Measurements from ENCODE around the gene LCP1. TPM values are rescaled to one million over a fixed set of nuclear protein-coding genes. Genes with fewer than 3 reads are reported as not detected.

LCP1 gene
- total and polyA plus RNA-seq, 2 of the 13 experiments (the other 11 are each of a cell fraction or from before 2014, with no cell fraction given) = 1.6 TPM

DNA sequence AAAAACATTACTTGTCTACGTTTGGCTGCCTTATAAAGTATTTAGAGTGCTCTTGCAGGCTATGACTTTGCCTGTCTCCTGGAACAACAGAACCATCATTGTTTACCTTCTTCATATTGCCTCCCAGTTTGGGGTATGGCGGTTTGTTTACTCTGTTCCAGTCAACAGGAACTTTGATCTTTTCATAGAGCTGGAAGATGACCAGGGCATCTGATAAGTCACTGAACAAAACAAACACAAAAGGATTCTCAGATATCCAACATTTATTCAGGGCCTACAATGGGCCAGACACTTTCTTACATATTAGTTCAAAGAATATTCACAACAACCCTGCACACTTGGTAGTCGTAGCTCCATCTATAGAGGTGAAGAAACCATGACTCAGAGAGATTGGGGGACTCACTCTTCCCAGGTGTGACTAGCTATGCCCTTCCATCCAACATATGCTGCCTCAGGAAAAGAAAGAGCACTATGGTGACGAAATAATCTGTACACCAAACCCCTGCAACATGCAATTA lies 38.7 kb downstream of the LCP1 start (continued):
- TF ChIP-seq ZNF331 (CRISPR knock-in tag; IDR thresholded peaks at IDR 0.05) = peak; percentile 85
- peak in 1 of 2 experiments; percentile 50; a peak in 1 of 4 replicates for TF ChIP-seq HMGXB4 (CRISPR knock-in tag; IDR thresholded peaks at IDR 0.05; ENCODE audit: borderline replicate concordance in 1 of 2, low read depth in 1 of 2)
- TF ChIP-seq ZBTB7B (CRISPR knock-in tag; IDR thresholded peaks at IDR 0.05) = peak; percentile 60; the same call in 1 of the 2 replicates
- peak; percentile 53; the same call in 1 of the 2 replicates for TF ChIP-seq ZNF589 (CRISPR knock-in tag; conservative IDR thresholded peaks at IDR 0.05)
- TF ChIP-seq GABPA (IDR thresholded peaks at IDR 0.05; ENCODE audit: low read depth, low read length) = no peak
- peak; percentile 38; the same call in 1 of the 2 replicates for TF ChIP-seq GABPA (CRISPR knock-in tag; IDR thresholded peaks at IDR 0.05; ENCODE audit: low read depth)
- peak; percentile 85 for TF ChIP-seq FOXK1 (CRISPR knock-in tag; IDR thresholded peaks at IDR 0.05; ENCODE audit: borderline replicate concordance, low read depth)
- peak; percentile 93 for TF ChIP-seq GATA4 (IDR thresholded peaks at IDR 0.05; ENCODE audit: borderline replicate concordance, low read depth)

- no peak overlapping the region for H2AFZ ChIP-seq (ENCODE audit: low read length)
- intact Hi-C loops (cut with micrococcal nuclease; ENCODE audit: unreplicated experiment) (loop anchor here (2.0 to 5.0 kb wide), 3 partner anchors 16 to 35 kb away; partner anchors contain the start of gene CPB2), in situ Hi-C loops (cut with HindIII; ENCODE audit: extremely low pct_ligation_motif_present, low pct_unique_long_range_greater_than_20kb) (loop anchor here (10.0 kb wide), 1 partner anchor 542 kb away; no protein-coding TSS in a partner anchor)
- no peaks in the 10 kb centered on the region for H3K27me3 ChIP-seq (ENCODE audit: control insufficient read depth in 1 of 2, insufficient read depth in 2 of 2, low read length in 2 of 2)
- no peaks in the 10 kb centered on the region for H3K9me3 ChIP-seq (ENCODE audit: low read length)
- ATAC-seq (peak; percentile 85), DNase-seq (ENCODE audit: low spot score) (peak; percentile 86), FAIRE-seq (peak; percentile 37)
- no peaks in the 10 kb centered on the region for H4K20me1 ChIP-seq (ENCODE audit: insufficient read depth, low read length)
- ChIA-PET CTCF (ENCODE audit: low intra/inter-chr PET ratio, low total read pairs) (no interaction called here), POLR2A (interaction anchor here (0.9 to 1.9 kb wide), 9 partner anchors 8 to 654 kb away, joined by 3 to 10 read pairs (median 5); partner anchors contain the start of gene CPB2)
- peaks cover 73% of the 10 kb centered on the region for H3K4me1 ChIP-seq (ENCODE audit: insufficient read depth, low read length)
- H3K4me3 ChIP-seq (replicated peaks in 1 of 3; ENCODE audit: insufficient read depth in 1 of 3, low read depth in 2 of 3, low read length in 3 of 3) = peak overlapping the region in 2 of 3 experiments; percentile 34 to 51; a peak in 3 of 6 replicates
- peak overlapping the region; percentile 69 for H3K9ac ChIP-seq (ENCODE audit: insufficient read depth, low read depth, low read length)
- no peaks in the 10 kb centered on the region for H3K36me3 ChIP-seq (replicated peaks in 1 of 2; ENCODE audit: control insufficient read depth in 1 of 2, insufficient read depth in 2 of 2, low read length in 2 of 2)
- peak overlapping the region; percentile 63 for H3K4me2 ChIP-seq (ENCODE audit: low read depth, low read length)
- H3K79me2 ChIP-seq (ENCODE audit: insufficient read depth, low read length) = no peaks in the 10 kb centered on the region
- WGBS (ENCODE audit: low lambda C conversion rate) = 0% methylated on average over 3 of the region's 3 CpGs
- peak overlapping the region; percentile 96 for H3K27ac ChIP-seq (ENCODE audit: extremely low read length, insufficient read depth, low read length)
- no TSS peak for BruUV-seq (replicated peaks)
- TF ChIP-seq REXO4 (CRISPR knock-in tag; IDR thresholded peaks at IDR 0.05; ENCODE audit: borderline replicate concordance) = no peak
- peak; percentile 23; the same call in 1 of the 2 replicates for TF ChIP-seq CEBPB (IDR thresholded peaks at IDR 0.05; ENCODE audit: borderline replicate concordance, low read depth, low read length)
- TF ChIP-seq ZNF3 (CRISPR knock-in tag; IDR thresholded peaks at IDR 0.05) = peak; percentile 47; the same call in 1 of the 2 replicates
- peak; percentile 52; the same call in 1 of the 2 replicates for TF ChIP-seq CHD4 (IDR thresholded peaks at IDR 0.05; ENCODE audit: borderline replicate concordance, low read length)
- peak in 1 of 2 experiments; percentile 33; a peak in 1 of 4 replicates for TF ChIP-seq POLR2A (IDR thresholded peaks at IDR 0.05; ENCODE audit: insufficient read depth in 1 of 2, low read depth in 2 of 2, low read length in 2 of 2)
- TF ChIP-seq KLF13 (CRISPR knock-in tag; IDR thresholded peaks at IDR 0.05) = no peak
- TF ChIP-seq ZNF446 (CRISPR knock-in tag; IDR thresholded peaks at IDR 0.05) = no peak
- TF ChIP-seq GZF1 (CRISPR knock-in tag; IDR thresholded peaks at IDR 0.05) = 0 out of 2 replicates have a peak, but pooled peaks have one; percentile 2
- TF ChIP-seq EP300 (IDR thresholded peaks at IDR 0.05; ENCODE audit: low read depth in 2 of 2, low read length in 2 of 2) = peak; percentile 38 to 44; a peak in 2 of 4 replicates
- no peak for TF ChIP-seq EP300 (CRISPR knock-in tag; IDR thresholded peaks at IDR 0.05; ENCODE audit: borderline replicate concordance)
- peak; percentile 26; the same call in 1 of the 2 replicates for TF ChIP-seq TOE1 (CRISPR knock-in tag; IDR thresholded peaks at IDR 0.05)
- TF ChIP-seq FOXA1 (IDR thresholded peaks at IDR 0.05) = no peak
- TF ChIP-seq FOXA1 (CRISPR knock-in tag; IDR thresholded peaks at IDR 0.05) = peak; percentile 72
- TF ChIP-seq ZBTB7B (CRISPR knock-in tag; IDR thresholded peaks at IDR 0.05) = 0 out of 2 replicates have a peak, but pooled peaks have one; percentile 1
- TF ChIP-seq IKZF5 (CRISPR knock-in tag; IDR thresholded peaks at IDR 0.05) = 0 out of 2 replicates have a peak, but pooled peaks have one; percentile 61
- TF ChIP-seq ZNF557 (CRISPR knock-in tag; IDR thresholded peaks at IDR 0.05) = 0 out of 2 replicates have a peak, but pooled peaks have one; percentile 11
These were observed 39.2 kb downstream of the LCP1 start for GRCh38 chr13:46142776-46143175.
